Keratinocyte (primary cell): Measurements from ENCODE around the gene HOXB5. TPM values are rescaled to one million over a fixed set of nuclear protein-coding genes. Genes with fewer than 3 reads are reported as not detected.

Source experiments
- DNase-seq: peaks from one replicate; pipeline ENCODE4 v3.0.0-alpha.2; 2011; ENCODE audit warnings: low read depth, missing footprints, low spot score
- FAIRE-seq: peaks from 2 replicates; lab custom pipeline; 2011; peaks lifted over from hg19 to GRCh38; lab: Jason Lieb, UNC
- H2AFZ ChIP-seq: 2 replicates; pipeline ENCODE4 v1.6.0; 2012; ENCODE audit warnings: low read length, control low read depth, inconsistent platforms; ENCODE audit not compliant: control insufficient read depth
- H3K27ac ChIP-seq: 2 replicates; pipeline ENCODE4 v1.5.1; 2011; ENCODE audit warnings: low read length; ENCODE audit not compliant: control insufficient read depth, insufficient read depth
- H3K27me3 ChIP-seq: 3 replicates; pipeline ENCODE4 v1.6.0; 2011; ENCODE audit warnings: low read length; ENCODE audit not compliant: control insufficient read depth, insufficient read depth; ENCODE audit errors: extremely low read depth
- H3K36me3 ChIP-seq, 2 experiments: 2 replicates in 1 of 2; 3 replicates in 1 of 2; pipeline ENCODE4 v1.5.1; 2011; ENCODE audit warnings: low read length in 2 of 2, mild to moderate bottlenecking in 1 of 2; ENCODE audit not compliant: control insufficient read depth in 2 of 2, insufficient read depth in 2 of 2; ENCODE audit errors: extremely low read depth in 1 of 2
- H3K4me1 ChIP-seq: 3 replicates; pipeline ENCODE4 v1.5.1; 2011; ENCODE audit warnings: low read length; ENCODE audit not compliant: control insufficient read depth, insufficient read depth; ENCODE audit errors: extremely low read depth
- H3K4me2 ChIP-seq: 3 replicates; pipeline ENCODE4 v1.6.0; 2011; ENCODE audit warnings: low read depth, low read length; ENCODE audit not compliant: control insufficient read depth, insufficient read depth; ENCODE audit errors: extremely low read depth
- H3K4me3 ChIP-seq, 3 experiments: fragments of 200-600 bp in 1 of 3; sonication (generic) in 1 of 3; 2 replicates in 2 of 3; 3 replicates in 1 of 3; pipeline ENCODE4 v1.5.1; 2011 to 2016; ENCODE audit warnings: low read length in 3 of 3, mild to moderate bottlenecking in 3 of 3, control low read depth in 2 of 3, inconsistent platforms in 1 of 3, low read depth in 1 of 3, mixed read lengths in 1 of 3, mixed run types in 1 of 3, moderate library complexity in 1 of 3; ENCODE audit not compliant: control insufficient read depth in 2 of 3, insufficient read depth in 2 of 3; ENCODE audit errors: extremely low read depth in 1 of 3
- H3K79me2 ChIP-seq: 2 replicates; pipeline ENCODE4 v1.6.0; 2012; ENCODE audit warnings: low read length; ENCODE audit not compliant: control insufficient read depth, insufficient read depth
- H3K9ac ChIP-seq: 3 replicates; pipeline ENCODE4 v1.6.0; 2011; ENCODE audit warnings: low read length; ENCODE audit not compliant: control insufficient read depth, insufficient read depth; ENCODE audit errors: extremely low read depth
- H3K9me1 ChIP-seq: 3 replicates; pipeline ENCODE4 v1.6.0; 2011; ENCODE audit warnings: low read length; ENCODE audit not compliant: control insufficient read depth, insufficient read depth; ENCODE audit errors: extremely low read depth
- H3K9me3 ChIP-seq: 2 replicates; pipeline ENCODE4 v1.5.1; 2012; ENCODE audit warnings: low read depth, low read length; ENCODE audit not compliant: control insufficient read depth
- H4K20me1 ChIP-seq: 3 replicates; pipeline ENCODE4 v1.6.0; 2011; ENCODE audit warnings: low read length; ENCODE audit not compliant: control insufficient read depth, insufficient read depth; ENCODE audit errors: extremely low read depth
- EZH2 ChIP-seq: IDR thresholded peaks from one replicate; pipeline ENCODE4 v1.6.1; 2012; ENCODE audit warnings: inconsistent platforms, mild to moderate bottlenecking, low read length, moderate library complexity
- dilution Hi-C: fragments of 300-500 bp; cut with MboI; formaldehyde crosslinking; loops from one replicate; pipeline ENCODE4 v1.7.0; 2020; ENCODE audit warnings: low sequenced_read_pairs; ENCODE audit not compliant: extremely low pct_ligation_motif_present
- polyA plus RNA-seq, 5 experiments: library from polyadenylated mRNA; depleted of rRNA in 3 of 5; stranded (reverse) in 3 of 5; stranded (forward) in 1 of 5; unstranded in 1 of 5; fragments of >200 nt; gene quantifications; 1 replicate in 1 of 5; 2 replicates in 3 of 5; 3 replicates in 1 of 5; pipeline versions ENCODE4 v1.2.1 to v1.2.3, GENCODE V29; 2011 to 2012; ENCODE audit warnings: missing spikeins in 2 of 5, low read depth in 1 of 5, low replicate concordance in 1 of 5
- TF ChIP-seq, protein P1 (sequence below), 3 experiments: IDR thresholded peaks in 1 of 3; conservative IDR thresholded peaks in 1 of 3; optimal IDR thresholded peaks in 1 of 3; 2 replicates in 2 of 3; 3 replicates in 1 of 3; pipeline versions ENCODE3 to v1.5.1; 2011; ENCODE audit warnings: low read length in 3 of 3, mild to moderate bottlenecking in 3 of 3, moderate library complexity in 2 of 3, control low read depth in 1 of 3, inconsistent platforms in 1 of 3; ENCODE audit not compliant: insufficient read depth in 2 of 3; ENCODE audit errors: extremely low read depth in 1 of 3

Gene HOXB5
- polyA plus RNA-seq, 1 donor (not counting 4 experiments of a cell fraction or from before 2014, with no cell fraction given): not detected

DNA sequence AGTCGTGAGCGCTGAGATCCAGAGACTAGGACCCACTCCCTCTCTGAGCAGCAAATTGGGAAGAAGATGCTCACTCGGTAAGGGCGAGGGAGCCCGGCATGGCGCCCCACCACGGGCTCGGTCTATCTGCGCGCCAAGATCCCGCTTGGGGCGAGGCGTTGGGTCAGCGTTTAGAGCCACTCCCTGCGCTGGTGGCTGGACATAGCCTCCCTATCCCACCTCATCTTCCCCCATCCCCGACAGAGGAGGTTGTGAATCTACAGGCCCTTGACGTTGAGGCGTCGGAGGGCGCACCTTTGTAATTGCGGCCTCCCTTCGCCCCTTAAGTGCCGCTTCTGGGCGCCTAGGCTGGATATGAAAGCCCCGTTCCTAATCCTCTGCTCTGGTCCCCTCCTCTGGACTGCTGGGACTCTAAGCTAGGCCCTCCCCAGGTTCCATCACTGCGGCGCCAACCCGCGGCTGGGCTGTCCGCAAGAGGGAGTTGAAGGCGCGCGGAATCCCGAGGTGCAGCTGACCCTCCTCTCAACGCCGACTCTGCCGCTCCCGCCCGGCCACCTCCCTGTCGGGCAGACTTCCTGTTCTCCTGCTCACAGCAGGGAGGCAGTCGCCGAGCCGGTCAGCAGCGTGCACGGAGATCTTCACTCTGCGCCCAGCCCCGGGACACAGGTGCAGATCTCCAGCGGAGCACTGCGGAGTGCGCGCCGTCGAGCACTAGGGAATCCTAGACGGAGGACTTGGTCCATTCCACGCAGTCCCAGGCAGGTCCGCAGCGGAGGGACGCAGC is 48.7 kb upstream of the HOXB5 start:
- Histone ChIP-seq H3K4me3 (no peak overlapping the region), H3K9me3 (no peaks in the 10 kb centered on the region), H3K36me3 (no peaks in the 10 kb centered on the region), H3K27ac (no peak overlapping the region), H3K27me3 (peaks cover 100% of the 10 kb centered on the region), H3K9me1 (no peaks in the 10 kb centered on the region), H2AFZ (no peak overlapping the region), H3K4me2 (no peak overlapping the region), H3K79me2 (no peaks in the 10 kb centered on the region), H3K4me1 (no peaks in the 10 kb centered on the region), H3K9ac (no peak overlapping the region), H4K20me1 (peaks cover 4% of the 10 kb centered on the region)
- dilution Hi-C loops: no loop called here
- FAIRE-seq: no peak
- DNase-seq: no peak
- TF ChIP-seq EZH2: peak; percentile 81
- TF ChIP-seq, protein P1, sequence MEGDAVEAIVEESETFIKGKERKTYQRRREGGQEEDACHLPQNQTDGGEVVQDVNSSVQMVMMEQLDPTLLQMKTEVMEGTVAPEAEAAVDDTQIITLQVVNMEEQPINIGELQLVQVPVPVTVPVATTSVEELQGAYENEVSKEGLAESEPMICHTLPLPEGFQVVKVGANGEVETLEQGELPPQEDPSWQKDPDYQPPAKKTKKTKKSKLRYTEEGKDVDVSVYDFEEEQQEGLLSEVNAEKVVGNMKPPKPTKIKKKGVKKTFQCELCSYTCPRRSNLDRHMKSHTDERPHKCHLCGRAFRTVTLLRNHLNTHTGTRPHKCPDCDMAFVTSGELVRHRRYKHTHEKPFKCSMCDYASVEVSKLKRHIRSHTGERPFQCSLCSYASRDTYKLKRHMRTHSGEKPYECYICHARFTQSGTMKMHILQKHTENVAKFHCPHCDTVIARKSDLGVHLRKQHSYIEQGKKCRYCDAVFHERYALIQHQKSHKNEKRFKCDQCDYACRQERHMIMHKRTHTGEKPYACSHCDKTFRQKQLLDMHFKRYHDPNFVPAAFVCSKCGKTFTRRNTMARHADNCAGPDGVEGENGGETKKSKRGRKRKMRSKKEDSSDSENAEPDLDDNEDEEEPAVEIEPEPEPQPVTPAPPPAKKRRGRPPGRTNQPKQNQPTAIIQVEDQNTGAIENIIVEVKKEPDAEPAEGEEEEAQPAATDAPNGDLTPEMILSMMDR (optimal IDR thresholded peaks at IDR 0.05 in 1 of 3, IDR thresholded peaks at IDR 0.05 in 1 of 3, conservative IDR thresholded peaks at IDR 0.05 in 1 of 3; ENCODE audit: extremely low read depth in 1 of 3, insufficient read depth in 2 of 3, low read length in 3 of 3): no peak

DNA sequence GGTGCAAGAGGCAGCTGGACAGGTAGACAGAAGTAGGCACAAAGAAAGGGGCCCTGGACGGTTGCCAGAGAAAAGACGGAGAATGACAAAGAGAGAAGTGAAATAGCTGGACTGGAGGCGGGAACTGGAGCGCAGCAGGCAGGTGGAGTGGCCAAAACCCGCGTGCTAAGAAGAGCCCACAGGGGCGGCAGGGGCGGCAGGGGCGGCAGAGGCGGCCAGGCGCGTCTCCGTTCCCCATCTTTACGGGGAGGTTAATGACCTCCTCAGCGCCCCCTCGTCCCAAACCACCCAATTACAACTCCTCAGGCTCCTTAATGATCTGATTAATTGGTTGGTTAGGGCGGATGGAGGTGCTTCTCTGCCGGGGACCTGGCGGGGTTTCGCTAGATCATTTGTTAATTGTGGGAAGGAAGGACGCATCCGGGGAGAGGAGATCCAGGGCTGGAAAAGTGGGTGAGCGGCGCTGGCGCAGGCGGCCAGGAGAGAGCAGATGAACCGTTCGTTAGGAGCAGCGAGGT is 48.0 kb upstream of the HOXB5 start:
- Histone ChIP-seq H3K79me2 (no peaks in the 10 kb centered on the region), H3K4me2 (no peak overlapping the region), H3K27me3 (peaks cover 100% of the 10 kb centered on the region), H3K27ac (no peak overlapping the region), H3K36me3 (no peaks in the 10 kb centered on the region), H4K20me1 (peaks cover 4% of the 10 kb centered on the region), H3K4me3 (no peak overlapping the region), H3K9me3 (no peaks in the 10 kb centered on the region), H2AFZ (no peak overlapping the region), H3K9ac (no peak overlapping the region), H3K4me1 (no peaks in the 10 kb centered on the region), H3K9me1 (no peaks in the 10 kb centered on the region)
- FAIRE-seq (no peak), DNase-seq (no peak)
- TF ChIP-seq, protein P1 (optimal IDR thresholded peaks at IDR 0.05 in 1 of 3, IDR thresholded peaks at IDR 0.05 in 1 of 3, conservative IDR thresholded peaks at IDR 0.05 in 1 of 3; ENCODE audit: extremely low read depth in 1 of 3, insufficient read depth in 2 of 3, low read length in 3 of 3): no peak
- no peak for TF ChIP-seq EZH2
- dilution Hi-C loops: no loop called here
